NCI-H82 (cell line): ENCODE results near the gene FAM222B.
"Not testable (repeated sequence)": the region's sequence is repeated elsewhere in the genome, so short reads cannot be mapped to it uniquely, and the experiment has no call there.

Experiments used
- DNase-seq: peaks from one replicate; lab custom pipeline; 2025; lab: John Stamatoyannopoulos, UW

FAM222B gene

GRCh38 chr17:28745786-28746411 is 96.7 kb downstream of the FAM222B start:
- no peak for DNase-seq

- DNase-seq, result peak; percentile 82
These were observed 97.4 kb downstream of the FAM222B start for GRCh38 chr17:28744972-28745785.

GRCh38 chr17:28744104-28744971 is 98.3 kb downstream of the FAM222B start:
- DNase-seq, result peak; percentile 77

- peak; percentile 94 for DNase-seq
These were observed 99.1 kb downstream of the FAM222B start, which contains the start of gene TRAF4 for GRCh38 chr17:28743243-28744103. Gene TRAF4, plus strand, starts transcription at chr17:28744011. Its CDS starts 102 bp downstream, at chr17:28744113.

- no peak for DNase-seq
These were observed 100.9 kb downstream of the FAM222B start for GRCh38 chr17:28741358-28742349.

- no peak for DNase-seq
These were observed 101.9 kb downstream of the FAM222B start for GRCh38 chr17:28740406-28741357.

GRCh38 chr17:28738680-28739384 is 103.8 kb downstream of the FAM222B start:
- DNase-seq, result no peak

- no peak for DNase-seq
These were observed 104.6 kb downstream of the FAM222B start for GRCh38 chr17:28737770-28738679.

- DNase-seq, result no peak
These were observed 105.3 kb downstream of the FAM222B start for GRCh38 chr17:28737316-28737715.

GRCh38 chr17:28735913-28736769 is 106.4 kb downstream of the FAM222B start:
- not testable (repeated sequence) for DNase-seq

- DNase-seq, result no peak
These were observed 107.3 kb downstream of the FAM222B start for GRCh38 chr17:28735242-28735722.

GRCh38 chr17:28734712-28735241 is 107.8 kb downstream of the FAM222B start:
- no peak for DNase-seq

- no peak for DNase-seq
These were observed 109.2 kb downstream of the FAM222B start for GRCh38 chr17:28733346-28733745.

GRCh38 chr17:28729950-28730330 is 112.7 kb downstream of the FAM222B start:
- no peak for DNase-seq

GRCh38 chr17:28728364-28729200 is 114.0 kb downstream of the FAM222B start, which contains the start of gene NEK8:
Gene NEK8, plus strand, starts transcription at chr17:28728788. Its CDS starts 26 bp downstream, at chr17:28728814.
- peak; percentile 98 for DNase-seq
